Transverse colon (tissue), 4 donors: ENCODE results near the gene CAND2. TPM values are rescaled to one million over a fixed set of nuclear protein-coding genes. Genes with fewer than 3 reads are reported as not detected.

Experiments used
- DNase-seq: peaks from one replicate; pipeline ENCODE4 v3.0.0-alpha.2; 2019
- H3K27ac ChIP-seq, 4 donors: fragments of 200-600 bp; sonication (generic); 2 replicates each; pipeline ENCODE4 v1.5.1; 2016 to 2018; ENCODE audit warnings: inconsistent platforms in 4 of 4
- H3K27me3 ChIP-seq: fragments of 200-600 bp; sonication (generic); 2 replicates; pipeline ENCODE4 v1.5.1; 2017; ENCODE audit warnings: inconsistent platforms
- H3K36me3 ChIP-seq, 4 donors: fragments of 200-600 bp; sonication (generic); 2 replicates each; pipeline ENCODE4 v1.5.1; 2017 to 2019; ENCODE audit warnings: inconsistent platforms in 4 of 4
- H3K4me1 ChIP-seq, 4 donors: fragments of 200-600 bp; sonication (generic); 2 replicates each; pipeline ENCODE4 v1.5.1; 2017 to 2020; ENCODE audit warnings: inconsistent platforms in 4 of 4
- H3K4me3 ChIP-seq, 4 donors: fragments of 200-600 bp; sonication (generic); 1 replicate in 1 of 4; 2 replicates in 3 of 4; pipeline versions ENCODE4 v1.5.1 to v1.6.1; 2017 to 2019; ENCODE audit warnings: inconsistent platforms in 4 of 4
- H3K9me3 ChIP-seq, 2 donors: fragments of 200-600 bp; sonication (generic); 2 replicates each; pipeline ENCODE4 v1.5.1; 2017 to 2019; ENCODE audit warnings: inconsistent platforms in 2 of 2
- EP300 ChIP-seq: sonication (generic); formaldehyde crosslinking; IDR thresholded peaks from one replicate; pipeline ENCODE4 v1.6.1; 2017; ENCODE audit warnings: antibody characterized with exemption, low read depth
- POLR2A ChIP-seq: fragments of 450-650 bp; IDR thresholded peaks from one replicate; pipeline ENCODE4 v1.6.1; 2016; ENCODE audit warnings: antibody characterized with exemption, mild to moderate bottlenecking, moderate library complexity
- POLR2AphosphoS5 ChIP-seq, 3 donors: sonication (generic); formaldehyde crosslinking; IDR thresholded peaks; one replicate each; pipeline ENCODE4 v1.6.1; 2016; ENCODE audit warnings: antibody characterized with exemption in 3 of 3
- WGBS, 2 donors: methylation state at CpG; one replicate each; pipeline ENCODE4 v1.1.5; 2018; ENCODE audit warnings: low coverage in 1 of 2; 5-methylcytosine and 5-hydroxymethylcytosine counted together
- in situ Hi-C, 4 donors: fragments of 200-750 bp; cut with MboI; loops; one replicate each; pipeline versions ENCODE4 v1.15.0 to v1.15.1; 2017; ENCODE audit warnings: low sequenced_read_pairs in 3 of 4, low pct_ligation_motif_present in 1 of 4, low pct_unique_long_range_greater_than_20kb in 1 of 4
- intact Hi-C: fragments of 100-400 bp; cut with DNase I; formaldehyde crosslinking; loops from one replicate; pipeline ENCODE4 v1.15.1; 2023; ENCODE audit warnings: low total_unique reads
- total RNA-seq, 4 donors: library from RNA; depleted of rRNA; stranded (reverse); fragments of >200 nt; gene quantifications; one replicate each; pipeline ENCODE4 v1.1.0, GENCODE V29; 2016
- TF ChIP-seq, protein P1 (sequence below), 5 experiments: fragments of 200-600 bp in 3 of 5; fragments of 450-650 bp in 2 of 5; sonication (generic) in 3 of 5; IDR thresholded peaks; 1 replicate in 2 of 5; 2 replicates in 3 of 5; pipeline ENCODE4 v1.5.1; 2016 to 2017; ENCODE audit warnings: antibody characterized with exemption in 5 of 5, inconsistent platforms in 3 of 5, mild to moderate bottlenecking in 2 of 5, moderate library complexity in 1 of 5

CAND2 gene
- total RNA-seq, 4 donors from 2014 or later: 2.7 to 18.3 (median 9.7) TPM

DNA sequence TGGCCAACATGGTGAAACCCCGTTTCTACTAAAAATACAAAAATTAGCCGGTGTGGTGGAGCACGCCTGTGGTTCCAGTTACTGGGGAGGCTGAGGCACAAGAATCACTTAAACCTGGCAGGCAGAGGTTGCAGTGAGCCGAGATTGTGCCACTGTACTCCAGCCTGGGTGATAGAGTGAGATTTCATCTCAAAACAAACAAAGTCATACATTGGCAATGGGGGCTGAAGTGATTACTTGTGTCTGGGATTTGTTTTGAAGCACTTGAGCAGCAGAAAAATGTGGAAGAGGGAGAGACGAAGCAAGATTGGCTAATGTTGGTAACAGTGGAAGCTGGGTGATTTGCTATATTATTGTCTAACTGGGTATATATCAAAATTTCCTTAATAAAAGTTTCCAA lies 24.0 kb upstream of the CAND2 start:
- 71 to 76% methylated on average over 1 to 5 of the region's 5 CpGs for WGBS, 2 donors
- Histone ChIP-seq H3K9me3 (no peaks in the 10 kb centered on the region), H3K4me1 (no peaks in the 10 kb centered on the region), H3K36me3 (no peaks in the 10 kb centered on the region), H3K27me3 (no peaks in the 10 kb centered on the region), H3K4me3 (no peak overlapping the region), H3K27ac (no peak overlapping the region)
- no peak for TF ChIP-seq EP300
- TF ChIP-seq POLR2A: no peak
- no peak for TF ChIP-seq POLR2AphosphoS5 (IDR thresholded peaks at IDR 0.05)
- TF ChIP-seq, protein P1, sequence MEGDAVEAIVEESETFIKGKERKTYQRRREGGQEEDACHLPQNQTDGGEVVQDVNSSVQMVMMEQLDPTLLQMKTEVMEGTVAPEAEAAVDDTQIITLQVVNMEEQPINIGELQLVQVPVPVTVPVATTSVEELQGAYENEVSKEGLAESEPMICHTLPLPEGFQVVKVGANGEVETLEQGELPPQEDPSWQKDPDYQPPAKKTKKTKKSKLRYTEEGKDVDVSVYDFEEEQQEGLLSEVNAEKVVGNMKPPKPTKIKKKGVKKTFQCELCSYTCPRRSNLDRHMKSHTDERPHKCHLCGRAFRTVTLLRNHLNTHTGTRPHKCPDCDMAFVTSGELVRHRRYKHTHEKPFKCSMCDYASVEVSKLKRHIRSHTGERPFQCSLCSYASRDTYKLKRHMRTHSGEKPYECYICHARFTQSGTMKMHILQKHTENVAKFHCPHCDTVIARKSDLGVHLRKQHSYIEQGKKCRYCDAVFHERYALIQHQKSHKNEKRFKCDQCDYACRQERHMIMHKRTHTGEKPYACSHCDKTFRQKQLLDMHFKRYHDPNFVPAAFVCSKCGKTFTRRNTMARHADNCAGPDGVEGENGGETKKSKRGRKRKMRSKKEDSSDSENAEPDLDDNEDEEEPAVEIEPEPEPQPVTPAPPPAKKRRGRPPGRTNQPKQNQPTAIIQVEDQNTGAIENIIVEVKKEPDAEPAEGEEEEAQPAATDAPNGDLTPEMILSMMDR (IDR thresholded peaks at IDR 0.05): no peak
- in situ Hi-C loops: no loop called here
- intact Hi-C loops: no loop called here
- DNase-seq: no peak

DNA sequence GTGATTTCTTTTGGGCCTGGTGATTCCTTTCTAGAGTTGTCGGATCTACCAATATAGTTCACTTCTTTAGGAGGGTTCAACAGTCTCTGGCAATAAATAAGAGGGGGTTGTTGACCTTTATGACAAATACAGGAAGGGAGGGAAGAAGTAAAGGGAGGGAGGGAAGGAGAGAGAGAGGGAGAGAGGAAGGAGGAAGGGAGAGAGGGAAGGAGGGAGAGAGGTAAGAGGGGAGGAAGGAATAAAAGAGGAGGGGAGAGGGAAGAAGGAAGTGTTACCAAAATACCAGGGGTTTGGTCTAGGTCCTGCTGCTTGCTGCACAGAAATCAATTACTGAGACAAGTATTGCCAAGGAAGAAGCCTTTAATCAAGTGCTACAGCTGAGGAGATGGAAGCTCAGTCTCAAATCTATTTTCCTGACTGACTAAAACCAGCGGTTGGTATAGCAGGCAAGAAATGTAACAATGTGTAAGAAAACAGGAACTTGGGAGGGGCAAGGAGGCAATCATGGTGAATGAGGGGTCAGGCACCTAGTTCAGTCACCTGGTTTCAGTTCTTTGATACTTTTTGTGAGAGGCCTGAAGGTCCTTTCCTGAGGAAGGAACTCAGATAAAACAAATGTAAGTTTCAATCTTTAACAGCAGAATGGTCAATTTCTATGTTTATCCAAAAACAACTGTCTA lies 23.3 kb upstream of the CAND2 start:
- no peaks in the 10 kb centered on the region for H3K9me3 ChIP-seq
- in situ Hi-C loops (no loop called here), intact Hi-C loops (no loop called here)
- no peak for DNase-seq
- no peak overlapping the region for H3K4me3 ChIP-seq
- H3K27ac ChIP-seq: no peak overlapping the region
- WGBS, 2 donors: 65 to 83% methylated on average over 2 of the region's 2 CpGs
- H3K27me3 ChIP-seq: no peaks in the 10 kb centered on the region
- H3K4me1 ChIP-seq: no peaks in the 10 kb centered on the region
- TF ChIP-seq POLR2A (no peak), POLR2AphosphoS5 (IDR thresholded peaks at IDR 0.05) (no peak), EP300 (no peak)
- TF ChIP-seq, protein P1 (IDR thresholded peaks at IDR 0.05): no peak
- H3K36me3 ChIP-seq: no peaks in the 10 kb centered on the region

DNA sequence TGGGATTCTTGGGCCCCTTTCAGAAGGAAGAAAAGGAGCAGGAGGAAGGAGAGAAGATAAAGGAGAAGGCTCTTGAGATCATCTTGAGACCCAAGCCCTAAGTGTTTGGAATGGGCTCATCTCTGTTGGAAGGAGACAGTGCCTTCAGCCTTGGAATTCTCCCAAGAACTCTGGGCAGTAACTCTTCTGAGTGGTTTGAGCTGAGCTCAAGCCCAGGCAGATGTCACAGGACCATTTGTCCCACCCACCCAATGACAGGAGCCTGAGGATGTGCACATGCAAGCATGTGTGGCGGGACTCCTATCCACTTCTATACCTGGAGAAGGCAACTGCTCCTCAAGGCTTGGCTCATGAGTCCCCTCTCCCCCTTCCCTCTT lies 22.8 kb upstream of the CAND2 start:
- TF ChIP-seq, protein P1 (IDR thresholded peaks at IDR 0.05): no peak
- no peak for TF ChIP-seq POLR2A
- TF ChIP-seq EP300: no peak
- no peak for TF ChIP-seq POLR2AphosphoS5 (IDR thresholded peaks at IDR 0.05)
- no peak overlapping the region for H3K27ac ChIP-seq
- in situ Hi-C loops: no loop called here
- intact Hi-C loops: no loop called here
- no peaks in the 10 kb centered on the region for H3K4me1 ChIP-seq
- WGBS, 2 donors: 100% methylated on average over 1 of the region's 1 CpG; no CpG with 5 or more reads in 1 of the 2 donors
- H3K9me3 ChIP-seq: no peaks in the 10 kb centered on the region
- no peaks in the 10 kb centered on the region for H3K27me3 ChIP-seq
- no peaks in the 10 kb centered on the region for H3K36me3 ChIP-seq
- no peak overlapping the region for H3K4me3 ChIP-seq
- no peak for DNase-seq

DNA sequence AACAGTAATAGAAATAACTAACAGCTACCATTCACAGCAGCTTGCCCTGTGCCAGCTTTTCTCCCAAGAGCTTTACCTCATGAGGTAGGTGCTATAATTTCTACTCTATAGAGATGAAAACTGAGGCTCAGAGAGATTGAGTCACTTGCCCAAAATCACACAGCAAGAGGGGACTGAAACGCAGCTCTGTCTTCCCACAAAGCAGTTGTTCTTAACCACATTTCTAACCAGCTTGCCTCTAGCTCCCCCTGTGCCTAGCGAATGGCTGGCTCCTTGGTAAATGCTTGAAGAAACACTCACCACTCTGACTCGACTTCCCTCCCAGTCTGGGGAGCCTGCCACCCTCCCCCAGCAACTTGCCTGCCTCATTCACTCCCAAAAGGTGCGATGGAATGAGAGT lies 21.9 kb upstream of the CAND2 start:
- no peak for DNase-seq
- Histone ChIP-seq H3K36me3 (no peaks in the 10 kb centered on the region), H3K27me3 (no peaks in the 10 kb centered on the region), H3K9me3 (no peaks in the 10 kb centered on the region), H3K4me1 (no peaks in the 10 kb centered on the region), H3K4me3 (no peak overlapping the region), H3K27ac (no peak overlapping the region)
- intact Hi-C loops: no loop called here
- in situ Hi-C loops: no loop called here
- 80 to 81% methylated on average over 3 to 4 of the region's 4 CpGs for WGBS, 2 donors
- no peak for TF ChIP-seq EP300
- TF ChIP-seq POLR2AphosphoS5 (IDR thresholded peaks at IDR 0.05): no peak
- no peak for TF ChIP-seq POLR2A
- TF ChIP-seq, protein P1 (IDR thresholded peaks at IDR 0.05): no peak
